GM18867 (cell line): ENCODE results near the gene C13orf46.

Source experiments
- ATAC-seq: cut with Tn5 transposase; IDR thresholded peaks from one replicate; pipeline ENCODE4 v1.9.1; 2021; ENCODE audit warnings: mild to moderate bottlenecking, moderate library complexity; ENCODE audit not compliant: unreplicated experiment

Gene C13orf46

GRCh38 chr13:113927661-113928581 lies 46.0 kb downstream of the C13orf46 start:
- no peak for ATAC-seq

DNA sequence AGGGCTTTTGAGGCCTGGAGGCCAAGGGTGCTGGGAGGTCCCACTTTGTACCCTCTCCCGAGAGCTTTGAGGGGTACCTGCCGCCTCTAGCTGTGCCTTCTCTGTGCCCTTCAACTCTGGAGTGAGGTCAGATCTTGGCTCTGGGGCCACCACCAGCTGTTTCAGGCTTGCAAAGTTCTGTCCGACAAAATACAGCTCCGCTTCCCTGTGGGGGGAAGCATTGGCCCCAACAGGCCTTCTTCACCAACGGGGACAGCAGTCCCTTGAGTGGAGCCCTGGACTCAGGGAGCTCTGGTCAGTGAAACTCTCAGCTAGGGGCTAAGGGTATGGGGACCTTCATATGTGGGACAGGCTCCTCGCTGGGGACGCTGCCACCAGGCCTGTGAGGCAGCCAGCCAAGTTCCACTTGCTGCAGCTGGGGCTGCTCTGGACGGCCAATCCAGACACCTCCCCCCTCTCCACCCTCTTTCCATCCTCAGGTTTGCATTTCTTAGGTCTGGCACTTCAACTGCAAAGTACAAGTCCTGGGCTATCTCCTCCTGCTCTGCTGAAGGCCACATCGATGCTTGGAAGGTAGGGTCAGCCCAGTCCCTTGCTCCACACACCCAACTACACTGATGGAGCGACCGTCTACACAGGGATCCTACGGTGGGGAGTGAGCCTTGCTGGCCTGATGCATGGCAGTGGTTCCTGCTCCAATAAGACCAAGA lies 46.8 kb downstream of the C13orf46 start:
- no peak for ATAC-seq

- no peak for ATAC-seq
Measured at GRCh38 chr13:113926301-113926761, 47.5 kb downstream of the C13orf46 start.

GRCh38 chr13:113924184-113924901 lies 49.5 kb downstream of the C13orf46 start:
- no peak for ATAC-seq

DNA sequence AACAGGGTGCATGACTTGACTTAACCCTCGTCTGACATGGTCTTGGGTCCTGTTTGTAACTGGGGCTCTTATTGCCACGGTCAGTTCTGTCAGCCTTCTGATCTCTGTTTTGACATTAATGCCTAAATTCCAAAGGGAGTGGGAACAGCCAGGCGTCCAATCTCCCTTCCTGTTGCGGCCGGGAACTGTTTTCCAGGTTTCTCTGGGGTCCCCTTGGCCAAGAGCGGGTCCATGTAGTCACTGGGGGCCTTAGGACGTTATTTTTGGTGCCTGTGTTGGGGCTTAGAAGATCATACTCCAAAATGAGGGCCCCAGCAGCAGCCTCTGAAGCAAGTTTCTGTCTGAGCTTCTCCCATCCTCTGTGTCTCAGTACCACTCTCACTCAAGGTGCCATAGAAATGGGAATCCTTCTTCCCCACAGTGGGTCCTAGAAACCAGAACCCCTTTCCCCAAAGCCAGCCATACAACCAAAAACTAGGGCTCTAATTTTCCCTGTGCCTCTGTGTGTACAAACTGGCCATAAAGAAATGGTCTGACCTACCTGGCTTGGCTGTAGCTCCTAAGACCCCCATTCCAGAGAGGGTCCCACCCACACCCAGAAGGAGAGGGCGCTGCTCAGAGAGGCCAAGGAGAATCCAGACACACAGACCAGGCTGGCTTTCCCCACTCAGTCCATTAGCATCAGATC lies 50.4 kb downstream of the C13orf46 start:
- ATAC-seq = no peak

DNA sequence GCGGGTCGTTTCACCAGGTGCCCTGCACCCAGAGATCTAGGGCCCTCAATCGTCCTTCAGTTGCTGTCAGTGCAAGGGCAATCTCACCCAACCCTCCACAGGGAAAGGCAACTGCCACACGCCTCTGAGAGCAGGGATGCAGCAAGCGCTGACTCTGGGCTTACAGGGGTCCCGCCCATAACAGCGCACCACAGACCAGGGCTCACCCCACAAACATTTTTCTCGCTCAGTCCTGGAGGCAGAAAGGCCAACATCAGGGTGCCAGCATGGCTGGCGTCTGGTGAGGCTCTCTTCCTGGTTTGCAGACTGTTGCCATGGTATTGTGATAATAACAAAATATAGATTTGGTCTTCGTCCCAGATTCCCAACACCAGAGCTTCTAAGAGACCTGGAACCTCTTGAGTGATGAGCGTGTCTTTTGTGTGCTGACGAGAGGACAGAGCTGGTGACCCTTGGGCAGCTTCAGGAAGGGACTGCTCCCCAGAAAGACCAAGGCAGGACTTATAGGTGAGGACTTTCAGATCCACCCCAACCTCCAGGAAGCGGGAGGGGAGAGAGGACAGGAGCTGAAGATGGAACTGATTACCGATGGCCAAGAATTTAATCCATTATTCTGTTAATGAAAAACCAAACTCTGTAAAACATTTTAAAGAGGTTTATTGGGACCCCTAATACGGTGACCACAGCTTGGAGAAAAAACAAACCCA lies 51.3 kb downstream of the C13orf46 start:
- no peak for ATAC-seq

DNA sequence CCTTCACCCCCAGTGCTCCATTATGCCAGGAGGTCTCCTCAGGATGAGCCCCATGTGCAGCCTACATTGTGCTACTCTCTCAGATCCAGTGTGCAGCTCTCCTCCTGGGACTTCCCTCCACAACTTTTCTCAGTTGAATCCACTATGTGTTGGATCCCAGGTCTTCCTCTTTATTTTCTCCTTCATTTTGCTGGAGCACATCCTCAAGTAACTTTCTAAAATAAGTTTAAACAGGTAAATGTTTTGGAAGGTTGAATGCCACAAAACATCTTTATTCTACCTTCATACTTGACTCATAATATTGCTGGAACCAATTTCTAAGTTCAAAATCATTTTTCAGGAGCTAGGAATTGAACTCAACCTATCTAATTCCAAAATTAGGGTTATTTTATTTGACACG lies 52.1 kb downstream of the C13orf46 start:
- ATAC-seq = no peak

DNA sequence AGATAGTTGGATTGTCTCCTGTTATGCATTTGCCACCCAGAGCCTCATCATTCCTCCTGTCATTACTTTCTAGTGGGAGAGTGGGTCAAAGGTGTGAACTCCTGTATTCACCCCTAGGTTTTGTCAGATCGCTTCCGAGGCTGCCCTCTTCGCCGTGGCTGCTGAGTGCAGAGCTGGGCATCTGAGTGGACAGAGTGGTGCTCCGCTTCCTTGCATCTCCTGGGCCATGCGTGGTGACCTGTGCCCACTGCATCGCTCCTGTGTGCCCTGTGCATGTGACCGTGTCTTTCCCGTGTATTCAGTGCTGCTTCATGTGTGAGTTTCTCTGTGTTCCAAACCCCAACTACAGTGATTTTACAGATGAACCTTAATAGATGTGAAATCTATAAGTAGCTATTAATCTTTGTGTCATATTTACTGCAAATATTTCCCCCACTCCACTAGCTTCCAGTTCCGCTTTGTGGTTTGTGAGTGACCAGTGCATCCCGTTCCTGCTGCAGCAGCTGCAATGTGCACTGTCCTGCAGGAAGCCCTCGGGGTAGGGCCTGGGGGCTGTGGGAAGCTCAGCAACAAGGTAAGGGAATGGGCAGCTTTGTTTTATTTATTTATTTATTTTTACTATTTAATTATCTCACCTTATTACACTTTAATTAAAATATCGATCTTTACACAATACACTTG lies 53.1 kb downstream of the C13orf46 start:
- no peak for ATAC-seq

DNA sequence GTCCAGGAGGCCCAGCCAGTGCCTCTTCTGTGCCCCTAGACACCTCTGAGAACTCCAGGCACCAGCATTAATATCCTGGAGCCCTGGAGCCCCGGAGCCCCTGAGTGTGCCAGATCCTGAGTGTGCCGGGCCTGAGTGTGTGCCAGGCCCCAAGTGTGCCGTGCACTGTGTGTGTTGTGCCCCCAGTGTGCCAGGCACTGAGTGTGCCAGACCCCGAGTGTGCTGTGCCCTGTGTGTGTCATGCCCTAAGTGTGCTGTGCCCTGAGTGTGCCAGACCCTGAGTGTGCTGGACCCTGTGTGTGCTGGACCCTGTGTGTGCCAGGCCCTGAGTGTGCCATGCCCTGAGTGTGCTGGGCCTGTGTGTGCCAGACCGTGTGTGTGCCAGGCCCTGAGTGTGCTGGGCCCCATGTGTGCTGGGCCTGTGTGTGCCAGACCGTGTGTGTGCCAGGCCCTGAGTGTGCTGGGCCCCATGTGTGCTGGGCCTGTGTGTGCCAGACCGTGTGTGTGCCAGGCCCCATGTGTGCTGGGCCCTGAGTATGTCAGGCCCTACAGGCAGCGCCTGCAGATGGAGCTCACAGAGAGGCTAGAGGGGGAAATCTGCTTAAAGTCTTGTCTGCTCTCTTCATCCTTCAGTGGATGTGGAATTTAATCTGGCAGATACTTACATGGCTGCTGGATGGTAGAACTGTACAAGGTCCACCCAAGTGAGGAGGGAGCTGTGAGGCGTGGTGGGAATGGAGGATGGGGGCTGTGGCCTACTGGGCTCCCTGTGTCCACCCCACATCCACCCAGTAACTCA lies 53.9 kb downstream of the C13orf46 start:
- no peak for ATAC-seq

DNA sequence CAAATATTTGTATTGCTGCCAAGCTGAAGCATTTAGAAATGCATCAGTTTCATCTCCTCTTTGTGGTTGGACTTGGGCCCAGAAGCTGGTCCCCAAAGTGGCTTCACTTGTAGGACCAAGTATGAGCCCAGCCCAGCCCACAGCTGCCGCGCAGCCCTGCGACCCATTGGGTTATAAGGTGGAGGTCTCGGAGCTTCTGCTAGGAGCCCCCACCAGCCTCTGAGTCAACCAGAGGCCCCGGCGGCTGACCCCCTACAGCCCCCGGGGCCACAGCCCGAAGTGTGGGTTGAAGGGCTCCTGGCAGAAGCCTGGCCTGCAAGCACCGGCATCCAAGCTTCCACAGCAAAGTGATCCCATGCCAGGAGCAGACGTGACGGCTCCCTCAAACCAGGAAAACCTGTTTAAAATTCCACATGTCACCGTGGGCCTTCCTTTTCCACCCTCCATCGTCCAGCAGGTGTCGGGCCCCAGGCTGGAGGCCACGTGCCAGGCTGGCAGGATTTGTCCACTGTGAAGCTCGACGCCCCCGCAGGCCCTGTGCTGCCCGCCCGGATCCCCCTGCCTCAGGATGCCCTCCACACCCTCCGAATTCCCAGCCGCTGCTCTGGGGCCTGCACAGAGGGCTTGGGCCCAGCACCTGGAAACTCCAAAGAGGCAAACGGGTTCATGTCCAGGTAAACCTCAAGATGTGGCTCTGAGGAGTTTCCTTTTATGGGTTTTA lies 54.7 kb downstream of the C13orf46 start:
- ATAC-seq = no peak

DNA sequence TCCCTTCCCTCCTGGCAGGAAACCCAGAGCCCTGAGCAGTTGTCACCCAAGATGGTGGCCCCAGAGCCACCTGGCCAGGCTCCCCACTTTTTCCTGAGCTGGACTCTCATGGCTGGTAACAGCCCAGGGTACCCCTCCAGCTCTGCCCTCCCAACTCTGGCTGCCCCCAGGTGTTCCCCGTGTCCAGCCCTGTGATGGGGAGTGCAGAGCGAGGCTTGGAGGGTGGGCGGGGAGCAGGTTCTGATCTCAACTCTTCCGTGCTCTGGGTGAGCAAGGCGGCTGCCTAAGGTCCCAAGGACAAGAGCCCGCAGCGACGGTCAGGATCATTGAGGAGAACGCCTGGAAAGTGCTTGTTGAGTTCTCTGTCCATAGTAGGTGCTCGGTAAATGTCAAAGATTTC lies 55.3 kb downstream of the C13orf46 start:
- no peak for ATAC-seq

DNA sequence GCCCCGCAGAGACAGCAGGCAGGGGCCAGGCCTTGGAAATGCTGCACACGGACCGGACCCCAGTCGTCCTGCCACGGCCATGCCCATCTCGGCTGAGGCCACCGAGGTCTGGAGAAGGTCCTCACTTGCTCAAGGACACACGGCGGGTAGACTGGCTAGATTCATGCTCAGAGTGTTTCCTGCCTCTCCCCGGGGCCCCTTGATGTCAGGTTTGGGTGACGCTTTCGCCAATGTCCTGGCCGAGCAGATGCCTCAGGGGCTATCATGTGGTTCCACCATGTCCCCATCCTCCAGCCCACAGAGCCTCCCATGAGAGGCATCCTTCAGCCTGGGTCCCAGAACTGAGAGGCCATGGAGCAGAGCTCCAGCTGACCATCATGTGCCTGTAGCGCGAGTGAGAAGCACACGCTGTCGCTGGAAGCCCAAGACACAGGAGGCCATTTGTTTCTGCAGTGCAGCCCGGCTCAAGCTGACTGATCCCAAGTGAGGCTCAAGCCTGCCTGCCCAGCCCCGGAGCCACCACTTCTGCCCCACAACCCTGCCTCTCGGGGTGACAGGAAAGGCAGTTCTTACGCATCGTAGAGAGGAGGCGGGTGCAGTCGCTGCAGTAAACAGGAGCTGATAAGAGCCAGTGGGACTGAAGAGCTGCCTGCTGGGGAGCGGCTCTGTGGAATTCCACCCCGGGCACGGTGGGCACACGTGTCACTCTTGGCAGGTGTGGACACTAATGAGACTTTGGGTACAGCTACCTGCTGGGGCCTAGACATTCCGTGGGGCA lies 56.1 kb downstream of the C13orf46 start:
- ATAC-seq = no peak

DNA sequence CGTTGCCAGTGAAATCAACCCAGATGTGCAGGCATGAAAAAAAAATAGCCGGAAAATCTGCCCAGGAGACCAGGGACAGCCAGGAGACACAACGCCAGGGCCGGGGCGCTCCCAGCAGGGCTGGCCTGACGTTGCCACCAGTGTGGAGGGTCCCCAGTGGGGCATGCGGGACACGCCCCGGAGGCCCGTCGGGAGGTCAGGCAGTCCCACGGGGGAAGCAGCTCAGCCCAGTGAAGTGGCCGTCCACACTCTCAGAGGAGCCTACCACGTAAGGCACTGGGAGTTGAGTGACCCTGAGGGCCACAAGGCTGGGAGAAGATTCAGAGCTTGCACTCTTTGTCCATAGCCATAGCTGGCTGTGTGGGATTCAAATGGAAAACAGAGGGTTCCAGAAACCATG lies 56.8 kb downstream of the C13orf46 start:
- no peak for ATAC-seq

DNA sequence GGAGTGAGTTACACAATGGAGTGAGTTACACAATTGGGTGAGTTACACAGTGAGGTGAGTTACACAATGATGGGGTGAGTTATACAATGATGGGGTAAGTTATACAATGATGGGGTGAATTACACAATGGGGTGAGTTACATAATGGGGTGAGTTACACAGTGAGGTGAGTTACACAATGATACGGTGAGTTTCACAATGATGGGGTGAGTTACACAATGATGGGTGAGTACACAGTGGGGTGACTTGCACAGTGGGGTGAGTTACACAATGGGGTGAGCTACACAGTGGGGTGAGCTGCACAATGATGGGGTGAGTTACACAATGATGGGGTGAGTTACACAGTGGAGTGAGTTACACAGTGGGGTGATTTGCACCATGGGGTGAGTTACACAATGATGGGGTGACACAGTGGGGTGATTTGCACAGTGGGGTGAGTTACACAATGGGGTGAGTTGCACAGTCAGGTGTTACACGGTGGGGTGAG lies 57.5 kb downstream of the C13orf46 start:
- no peak for ATAC-seq

DNA sequence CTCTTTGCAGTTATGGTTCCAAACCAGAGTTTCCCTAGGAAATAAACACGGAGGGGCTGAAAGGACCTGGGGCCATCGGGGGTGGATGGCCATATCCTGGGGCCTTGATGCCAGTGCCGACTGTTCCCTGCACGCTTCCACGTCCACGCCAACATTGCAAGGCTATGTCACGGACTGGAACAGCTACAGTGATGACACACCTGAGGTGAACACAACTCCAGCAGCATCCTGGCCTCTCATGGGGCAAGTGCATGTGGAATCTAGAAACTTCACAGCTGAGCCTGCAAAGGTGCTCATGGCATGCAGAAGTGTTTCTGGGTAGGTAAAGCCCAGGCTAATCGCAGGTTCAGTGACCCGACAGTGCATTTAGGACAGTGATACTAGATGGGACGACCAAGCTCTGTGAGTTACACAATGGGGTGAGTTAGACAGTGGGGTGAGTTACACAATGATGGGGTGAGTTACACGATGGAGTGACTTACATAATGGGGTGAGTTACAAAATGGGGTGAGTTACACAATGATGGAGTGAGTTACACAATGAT lies 58.0 kb downstream of the C13orf46 start:
- ATAC-seq = no peak

DNA sequence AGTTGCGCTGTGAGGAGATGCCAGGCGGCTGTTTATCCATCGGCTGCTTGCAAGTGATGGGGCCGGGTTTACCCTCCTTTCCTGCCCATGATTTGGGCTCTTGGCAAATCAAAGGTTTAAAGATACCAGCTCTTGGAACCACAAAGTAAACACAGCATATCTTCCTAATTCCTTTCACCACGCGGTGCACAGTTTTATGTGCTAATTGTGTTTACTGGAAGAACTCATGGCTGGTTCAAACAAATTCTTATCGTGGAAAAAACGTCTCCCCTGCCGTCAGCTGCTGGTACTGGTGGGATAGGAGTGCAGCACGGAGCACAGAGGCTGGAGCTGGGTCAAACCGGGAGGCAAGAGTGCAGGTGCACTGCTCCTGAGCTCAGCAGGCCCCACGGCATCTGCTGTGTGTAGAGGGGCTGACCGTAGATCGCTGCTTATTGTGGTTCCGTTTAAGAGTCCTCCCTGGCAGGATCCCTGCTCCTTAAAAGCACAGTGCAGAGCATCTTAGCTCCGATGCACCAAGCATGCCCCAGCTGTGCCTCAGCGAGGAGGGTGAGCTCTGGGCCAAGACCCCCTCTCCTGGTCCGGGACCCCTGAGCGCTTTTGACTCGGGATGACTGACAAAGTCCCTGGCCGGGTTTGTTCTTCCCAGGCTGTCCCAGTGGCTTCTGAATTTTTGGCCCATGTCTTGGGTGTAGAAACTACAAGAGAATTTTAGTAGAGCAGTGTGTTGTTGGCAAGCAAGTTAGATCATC lies 58.7 kb downstream of the C13orf46 start:
- ATAC-seq = no peak
